Esophagus mucosa (tissue), 1 donor: Measurements from ENCODE around the gene POU5F1. TPM values are rescaled to one million over a fixed set of nuclear protein-coding genes. Genes with fewer than 3 reads are reported as not detected.
A peak's percentile ranks its signal among the peaks of the same experiment; 100 is the strongest.
"Not testable (repeated sequence)": the region's sequence is repeated elsewhere in the genome, so short reads cannot be mapped to it uniquely, and the experiment has no call there.

Experiments
- ATAC-seq: fragments of 200-7000 bp; cut with Tn5 transposase; one replicate; pipeline ENCODE4 v1.9.1; 2020
- total RNA-seq: library from RNA; stranded (reverse); gene quantifications from one replicate; pipeline ENCODE4 v1.2.4, GENCODE V29; 2023
- donor health status: DM: yes; HTN: yes; CAD: no.

POU5F1 gene
- total RNA-seq, 1 donor from 2014 or later, result 0.40 TPM

DNA sequence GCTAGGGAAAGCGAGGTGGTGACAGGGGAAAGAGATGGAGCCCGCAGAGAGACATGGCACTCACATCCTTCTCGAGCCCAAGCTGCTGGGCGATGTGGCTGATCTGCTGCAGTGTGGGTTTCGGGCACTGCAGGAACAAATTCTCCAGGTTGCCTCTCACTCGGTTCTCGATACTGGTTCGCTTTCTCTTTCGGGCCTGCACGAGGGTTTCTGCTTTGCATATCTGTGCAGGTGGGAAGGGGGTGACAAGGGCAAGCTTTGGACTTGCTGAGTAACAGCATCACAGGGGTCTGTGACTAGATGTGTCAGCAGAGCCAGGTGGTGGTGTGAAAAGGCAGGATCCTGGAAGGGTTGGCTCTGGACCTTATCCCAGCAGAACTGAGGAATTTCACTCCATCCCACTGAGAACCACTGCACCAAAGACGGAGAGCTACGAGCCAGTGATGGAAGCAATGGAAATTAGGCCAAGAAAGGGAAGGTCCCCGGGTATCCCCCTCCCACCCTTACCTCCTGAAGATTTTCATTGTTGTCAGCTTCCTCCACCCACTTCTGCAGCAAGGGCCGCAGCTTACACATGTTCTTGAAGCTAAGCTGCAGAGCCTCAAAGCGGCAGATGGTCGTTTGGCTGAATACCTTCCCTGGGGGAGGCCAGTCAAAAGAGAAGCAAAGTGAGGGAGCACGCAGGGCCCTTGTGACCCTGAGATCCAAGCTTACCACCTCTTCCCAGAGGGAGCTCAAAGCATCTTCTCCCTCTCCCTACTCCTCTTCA is 5.2 kb downstream of the POU5F1 start:
- not testable (repeated sequence) for ATAC-seq

- ATAC-seq, result not testable (repeated sequence)
These were observed 5.9 kb downstream of the POU5F1 start for GRCh38 chr6:31164475-31165063.

DNA sequence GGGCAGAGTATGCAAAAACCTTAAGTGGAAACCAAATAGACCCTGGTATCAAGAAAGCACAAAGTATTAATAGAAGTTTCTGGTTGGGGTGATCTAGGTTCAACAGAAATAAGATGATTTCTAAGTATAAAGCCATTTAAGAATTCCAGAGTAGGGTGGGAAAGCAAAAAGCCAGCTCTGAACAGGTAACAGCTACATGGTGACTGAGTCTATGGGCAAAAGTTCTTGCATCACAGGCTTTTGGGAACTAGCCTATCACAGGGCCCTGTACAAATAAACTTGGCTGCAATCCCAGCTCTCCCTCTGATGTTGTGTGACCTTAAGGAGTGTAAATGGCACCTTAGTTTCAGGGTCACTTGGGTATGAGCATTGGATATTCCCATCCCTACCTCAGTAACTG is 6.6 kb downstream of the POU5F1 start:
- no peak for ATAC-seq

DNA sequence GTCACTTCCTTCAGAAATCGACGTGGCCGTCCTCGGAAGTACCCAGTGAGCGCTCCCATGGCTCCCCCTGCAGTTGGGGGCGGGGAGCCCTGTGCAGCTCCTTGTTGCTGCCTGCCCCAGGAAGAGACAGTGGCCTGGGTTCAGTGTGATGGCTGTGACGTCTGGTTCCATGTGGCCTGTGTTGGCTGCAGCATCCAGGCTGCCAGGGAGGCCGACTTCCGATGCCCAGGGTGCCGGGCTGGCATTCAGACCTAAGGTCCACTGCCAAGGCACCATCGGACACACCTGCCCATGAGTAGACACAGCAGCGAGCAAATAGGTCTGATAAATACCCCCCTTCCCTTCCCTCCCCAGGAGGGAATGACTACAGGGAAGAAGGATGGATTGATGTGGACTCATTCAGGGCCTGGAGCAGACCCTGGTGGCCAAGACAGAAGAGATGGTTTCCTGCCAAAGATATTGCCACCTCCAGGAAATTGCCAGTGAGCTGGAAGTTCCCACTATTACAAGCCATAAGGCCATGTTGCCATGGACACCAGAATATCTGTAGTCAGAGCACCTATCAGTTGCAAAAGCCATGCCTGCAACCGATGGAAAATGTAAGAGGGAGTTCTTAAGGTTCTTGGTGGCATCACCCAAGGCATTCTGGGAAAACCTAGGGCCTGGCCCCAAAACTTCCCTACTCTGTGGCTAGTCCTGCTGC is 7.9 kb downstream of the POU5F1 start:
- no peak for ATAC-seq

GRCh38 chr6:31161216-31162126 is 9.0 kb downstream of the POU5F1 start:
- no peak for ATAC-seq

DNA sequence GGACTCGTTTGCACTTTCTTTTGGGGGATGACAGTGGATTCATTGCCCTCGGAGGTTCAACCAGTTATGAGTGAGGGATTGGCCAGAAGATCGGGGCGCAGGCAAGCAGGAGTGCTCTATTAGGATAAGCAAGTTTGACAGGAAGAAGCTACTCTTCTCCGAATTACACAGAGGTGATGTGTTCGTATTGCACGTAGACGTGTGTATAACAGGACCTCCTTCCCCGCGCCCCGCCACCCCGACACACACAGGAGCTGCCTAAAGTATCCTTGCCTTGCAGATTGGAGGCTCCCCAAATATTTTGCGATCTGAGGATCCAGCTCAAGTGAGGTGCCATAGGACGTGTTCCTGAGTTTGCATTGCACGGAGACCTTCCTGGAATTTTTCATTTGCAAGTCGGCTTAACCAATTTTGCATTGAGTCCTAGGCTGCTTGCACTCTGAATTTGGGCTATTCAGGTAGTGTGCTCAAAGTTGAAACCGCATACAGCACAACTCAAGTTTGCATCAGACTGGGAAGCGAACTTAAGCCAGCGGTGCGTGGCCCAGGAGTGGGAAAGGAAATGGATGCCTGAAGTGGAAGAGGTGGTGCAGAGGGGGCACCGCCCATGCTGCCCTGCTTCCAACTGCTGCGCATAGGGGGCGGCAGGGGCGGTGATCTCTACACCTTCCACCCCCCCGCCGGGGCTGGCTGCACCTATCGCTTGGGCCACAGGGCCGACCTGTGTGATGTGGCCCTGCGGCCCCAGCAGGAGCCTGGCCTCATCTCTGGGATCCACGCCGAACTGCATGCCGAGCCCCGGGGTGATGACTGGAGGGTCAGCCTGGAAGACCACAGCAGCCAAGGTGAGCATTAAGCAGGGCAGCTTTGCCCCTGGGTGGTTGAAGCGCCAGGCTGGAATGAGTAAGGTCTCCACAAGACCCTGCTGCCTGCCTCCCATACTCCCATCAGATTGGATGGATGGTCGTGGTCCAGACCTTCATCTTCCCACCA is 11.3 kb downstream of the POU5F1 start:
- peak; percentile 64 for ATAC-seq

DNA sequence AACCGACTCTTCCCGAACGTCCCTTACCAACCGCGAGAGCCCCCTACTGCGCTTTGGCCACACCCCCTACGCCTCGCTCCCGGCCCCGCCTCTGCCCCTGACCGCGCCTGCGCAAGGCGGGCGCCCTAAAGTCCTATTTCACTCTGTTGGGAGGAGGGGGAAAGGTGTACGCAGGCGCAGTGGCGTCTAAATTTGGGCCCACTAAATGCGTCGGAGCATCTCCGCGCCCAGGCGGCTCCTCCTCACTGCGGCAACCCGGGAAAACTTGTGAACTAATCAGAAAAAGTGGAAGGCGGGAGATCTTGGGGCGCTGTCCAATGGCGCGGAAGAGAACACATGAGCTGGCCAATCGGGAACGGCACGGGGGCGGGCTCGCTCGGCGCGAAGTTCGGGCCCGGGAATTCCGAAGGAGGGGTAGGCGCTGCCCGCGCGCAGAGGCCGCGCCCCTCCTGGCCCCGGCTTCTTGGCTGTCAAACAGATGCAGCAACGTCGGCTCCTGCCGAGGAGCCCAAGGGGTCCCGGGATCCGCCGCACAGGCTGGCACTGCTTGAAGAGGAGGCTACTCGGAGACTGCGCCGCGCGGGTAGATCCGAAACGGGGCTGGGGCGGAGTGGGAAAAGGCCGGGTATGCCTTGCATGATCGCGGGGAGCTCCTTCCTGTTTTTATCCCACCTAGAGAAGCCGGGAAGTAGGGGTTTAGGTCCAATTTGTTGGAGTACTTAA is 12.2 kb downstream of the POU5F1 start, which contains the start of gene TCF19:
TSS of gene TCF19 (plus strand) at position 450 of the 723 bp plus-strand sequence. CDS start 881 bp downstream, outside the sequence.
- peak; percentile 95 for ATAC-seq

DNA sequence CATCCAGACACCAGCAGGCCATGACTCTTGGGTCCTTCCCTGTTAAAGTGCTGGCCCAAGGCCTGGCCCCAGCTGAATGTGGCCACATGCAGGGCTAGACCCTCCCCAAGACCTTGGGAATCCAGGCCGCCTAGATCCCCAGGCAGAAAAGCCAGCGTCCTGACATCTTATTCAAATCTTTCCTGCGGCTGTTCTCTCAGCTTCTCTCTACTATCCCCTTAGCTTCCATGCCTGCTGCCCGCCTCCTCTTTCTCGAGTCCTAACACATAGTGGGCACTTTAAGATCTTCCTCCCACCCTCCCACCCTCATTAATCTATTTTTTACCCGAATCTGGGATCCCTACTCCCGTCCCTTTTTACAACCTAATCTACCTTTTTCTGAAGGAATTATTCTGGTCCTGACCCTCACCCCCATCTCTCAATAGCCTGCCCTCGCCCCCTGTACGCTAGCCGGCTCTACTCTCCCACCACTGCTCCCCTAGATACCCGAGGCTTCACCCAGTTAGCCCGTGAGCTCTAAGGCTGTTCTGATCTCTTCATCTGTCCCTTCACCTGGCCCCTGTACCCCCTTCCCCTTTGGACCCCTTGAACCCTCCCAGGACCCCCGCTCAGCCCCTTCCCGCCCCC is 12.9 kb downstream of the POU5F1 start, which contains the start of gene CCHCR1:
TSS of gene CCHCR1 (minus strand) at position 290 of the 627 bp plus-strand sequence. CDS start at position 88, 202 bp downstream.
- peak; percentile 32 for ATAC-seq

DNA sequence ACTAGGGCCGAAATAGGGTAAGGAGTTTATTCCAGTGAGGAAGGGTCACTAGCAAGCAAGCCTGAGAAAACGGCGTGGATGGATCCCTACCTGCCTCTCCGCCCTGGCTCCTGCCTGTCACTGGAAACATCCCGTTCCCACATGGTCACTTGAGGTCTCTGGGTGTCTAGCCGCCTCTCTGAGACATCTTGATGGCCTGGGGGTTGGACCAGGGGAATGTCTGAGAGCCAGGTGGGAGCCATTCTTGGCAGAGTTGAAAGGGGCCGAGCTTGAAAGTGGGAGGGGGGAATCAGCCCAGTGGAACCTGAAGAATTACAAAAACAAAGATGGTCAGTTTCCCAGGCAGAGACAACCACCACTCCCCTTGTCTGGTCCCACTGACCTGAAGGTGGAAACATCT is 13.8 kb downstream of the POU5F1 start:
- ATAC-seq, result no peak

GRCh38 chr6:31154436-31154835 is 16.0 kb downstream of the POU5F1 start:
- no peak for ATAC-seq

GRCh38 chr6:31152781-31153180 is 17.7 kb downstream of the POU5F1 start:
- no peak for ATAC-seq

DNA sequence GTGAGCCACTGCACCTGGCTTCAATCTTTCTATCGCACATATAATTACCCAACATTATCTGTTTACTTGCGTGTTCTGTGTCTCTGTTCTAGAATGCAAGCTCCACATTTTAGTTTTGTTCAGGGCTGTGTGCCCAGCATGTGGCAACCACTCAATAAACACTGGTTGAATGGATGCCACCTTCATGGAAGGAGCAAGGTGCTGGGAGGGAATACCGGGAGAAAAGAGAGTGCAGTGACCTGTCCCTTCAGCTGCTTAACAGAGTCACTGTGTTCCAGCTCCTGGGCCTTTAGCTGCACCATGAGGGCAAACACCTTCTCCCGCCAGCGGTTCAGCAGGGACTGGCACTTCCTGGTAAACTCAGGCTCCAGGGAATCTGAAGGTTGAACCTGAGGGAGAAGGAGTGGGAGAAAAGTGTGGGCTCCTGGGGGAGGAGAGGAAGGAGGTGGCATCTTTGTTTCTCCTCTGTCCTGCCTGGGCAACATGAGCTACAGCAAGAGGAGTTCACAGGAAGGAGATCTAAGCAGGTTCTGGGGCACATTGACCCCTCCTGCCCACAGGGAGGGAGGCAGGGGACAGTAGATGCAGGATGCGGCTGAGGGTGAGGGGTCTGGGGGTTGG is 20.5 kb downstream of the POU5F1 start:
- ATAC-seq, result no peak

GRCh38 chr6:31145386-31145785 is 25.1 kb downstream of the POU5F1 start:
- ATAC-seq, result no peak

DNA sequence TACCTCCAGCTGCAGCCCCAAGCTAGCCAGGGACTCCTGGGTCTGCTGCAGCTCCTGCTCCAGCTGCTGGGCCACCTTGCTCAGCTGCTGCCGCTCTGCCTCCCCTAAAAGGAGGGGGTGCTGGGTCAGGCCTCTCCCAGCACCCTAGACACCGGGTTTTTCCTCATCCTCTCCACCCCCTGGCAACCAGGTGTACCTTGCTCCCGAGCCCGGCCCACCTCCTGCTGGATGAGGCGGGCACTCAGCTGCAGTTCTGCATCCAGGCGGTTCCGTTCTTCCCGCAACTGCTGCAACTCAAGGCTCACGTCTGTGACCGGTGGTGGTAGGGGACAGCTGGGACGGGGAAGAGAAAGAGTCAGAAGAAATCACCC is 25.5 kb downstream of the POU5F1 start:
- no peak for ATAC-seq

- ATAC-seq, result no peak
These were observed 26.0 kb downstream of the POU5F1 start for GRCh38 chr6:31144296-31144969.

DNA sequence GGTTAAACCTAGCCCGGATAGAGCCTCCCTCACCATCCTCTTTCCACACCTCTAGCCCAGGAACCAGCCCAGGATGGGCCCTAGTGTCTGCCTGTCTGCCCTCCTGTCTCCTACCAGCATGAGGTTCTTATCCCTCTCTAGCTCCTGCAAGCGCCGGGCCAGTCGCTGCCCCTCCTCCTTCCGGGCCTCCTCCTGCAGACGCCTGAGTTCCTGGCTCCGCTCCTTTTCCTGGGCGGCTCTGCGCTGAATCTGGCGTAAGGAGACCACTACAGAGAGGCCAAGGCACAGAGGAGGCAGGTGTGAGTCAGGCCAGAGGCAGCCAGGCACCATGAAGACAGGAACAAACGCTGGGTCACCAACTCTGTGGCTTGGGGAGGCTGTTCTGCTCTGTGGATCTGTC is 27.3 kb downstream of the POU5F1 start:
- peak; percentile 4 for ATAC-seq

DNA sequence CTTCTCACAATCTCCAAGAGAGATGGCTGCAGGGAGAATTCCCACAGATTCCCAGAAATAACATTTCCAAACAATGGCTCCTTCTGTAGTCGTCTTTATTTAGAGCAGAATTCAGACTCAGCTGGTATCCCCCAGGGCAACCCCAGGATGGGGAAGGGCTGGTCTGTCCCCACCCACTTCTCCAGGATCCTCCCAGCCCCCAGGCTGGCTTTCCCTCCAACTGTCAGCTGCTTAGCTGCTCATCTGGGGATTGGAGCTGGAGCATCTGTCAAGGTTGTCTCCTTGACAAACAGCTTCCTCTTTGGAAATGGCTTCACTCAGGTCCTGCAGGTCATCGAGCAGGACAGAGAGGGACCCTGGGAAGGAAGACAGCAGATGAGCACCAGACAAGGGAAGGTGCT is 28.1 kb downstream of the POU5F1 start:
- ATAC-seq, result no peak

GRCh38 chr6:31140643-31141042 is 29.8 kb downstream of the POU5F1 start:
- no peak for ATAC-seq

GRCh38 chr6:31139599-31139998 is 30.9 kb downstream of the POU5F1 start:
- no peak for ATAC-seq
